CD4-positive, alpha-beta T cell treated with Interleukin-21 for 1 hour (primary cell): ENCODE results near the gene SF1.
A peak's percentile ranks its signal among the peaks of the same experiment; 100 is the strongest.

ENCODE experiments used
- DNase-seq: peaks from one replicate; pipeline ENCODE4 v3.0.0-alpha.2; 2020

The SF1 gene

DNA sequence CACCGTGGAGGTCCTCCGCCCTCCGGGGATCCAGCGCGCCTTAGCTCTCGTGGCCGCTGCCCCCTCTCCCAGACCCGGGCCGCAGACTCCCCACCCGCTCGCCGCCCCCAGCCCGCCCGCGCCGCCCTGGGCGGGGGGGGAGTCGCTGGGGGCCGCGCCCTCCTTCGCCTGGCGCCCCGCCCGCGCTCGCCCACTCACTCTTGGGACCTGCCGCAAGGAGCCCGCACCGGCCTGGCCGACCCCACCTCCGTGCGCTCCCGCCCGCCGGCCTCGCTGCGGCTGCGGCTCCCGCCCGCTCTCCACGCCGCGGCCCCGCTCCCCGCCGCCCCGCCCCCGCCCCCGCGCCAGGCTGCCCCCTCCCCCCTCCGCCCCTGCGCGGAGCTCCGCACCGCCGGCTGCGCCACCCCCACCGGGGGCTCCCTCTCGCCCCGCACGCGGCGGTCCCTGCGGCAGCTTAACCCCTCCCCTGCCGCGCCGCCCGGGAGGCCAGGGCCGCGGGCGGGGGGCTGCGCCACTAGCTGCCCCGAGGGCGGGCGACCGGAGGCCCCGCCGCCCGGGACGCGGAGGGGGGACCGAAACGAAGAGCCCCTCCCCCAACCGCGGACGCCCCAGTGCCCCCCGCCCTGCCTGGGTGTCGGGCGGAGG lies 33.7 kb downstream of the SF1 start:
- DNase-seq = no peak

DNA sequence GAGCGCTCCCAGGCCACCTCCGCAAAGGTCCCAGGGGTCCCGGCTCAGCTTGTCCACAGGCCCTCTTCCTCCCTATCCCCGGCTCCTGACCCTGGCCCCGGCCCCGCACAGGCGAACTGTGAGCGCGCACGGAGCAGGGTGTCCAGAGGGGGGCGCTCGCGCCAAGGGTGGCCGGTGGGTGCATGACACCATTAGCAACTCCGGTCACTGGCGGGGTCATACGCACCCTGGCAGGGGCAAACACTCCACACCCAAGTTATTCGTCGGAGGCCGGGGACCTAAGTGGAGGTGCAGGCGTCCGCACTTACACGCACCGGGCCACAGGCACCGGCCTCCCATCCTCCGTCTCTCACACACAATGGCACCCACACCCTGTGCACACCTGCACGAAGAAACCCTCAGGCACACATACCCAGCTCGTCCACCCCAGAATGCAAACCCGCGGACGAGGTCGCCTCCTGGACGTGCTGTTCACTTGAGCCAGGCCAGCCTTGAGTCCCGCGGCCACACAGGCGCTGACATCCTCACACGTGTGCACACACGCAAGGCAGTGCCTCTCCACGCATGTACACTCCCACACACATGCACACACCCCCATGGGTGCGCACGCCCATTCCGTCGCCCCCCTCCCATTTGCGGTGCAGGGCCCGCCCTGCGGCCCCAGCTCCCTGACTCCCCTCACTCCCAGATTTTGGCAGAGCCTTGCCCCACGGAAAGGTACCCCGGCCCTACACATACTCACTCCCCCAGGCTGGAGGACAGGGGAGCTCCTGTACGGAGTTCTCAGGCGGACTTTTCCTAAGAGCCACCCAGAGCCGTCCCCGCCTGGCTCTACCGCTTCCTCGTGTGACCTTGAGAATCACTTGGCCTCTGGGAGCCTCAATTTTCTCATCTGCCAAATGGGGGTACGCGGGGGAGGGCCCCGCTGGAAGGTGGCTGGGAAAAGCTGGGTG lies 34.5 kb downstream of the SF1 start, which contains the start of gene RASGRP2:
Gene RASGRP2 (minus strand): TSS at position 552 of the 953 bp plus-strand sequence. CDS start 1,276 bp downstream, outside the sequence.
- DNase-seq = peak; percentile 88

DNA sequence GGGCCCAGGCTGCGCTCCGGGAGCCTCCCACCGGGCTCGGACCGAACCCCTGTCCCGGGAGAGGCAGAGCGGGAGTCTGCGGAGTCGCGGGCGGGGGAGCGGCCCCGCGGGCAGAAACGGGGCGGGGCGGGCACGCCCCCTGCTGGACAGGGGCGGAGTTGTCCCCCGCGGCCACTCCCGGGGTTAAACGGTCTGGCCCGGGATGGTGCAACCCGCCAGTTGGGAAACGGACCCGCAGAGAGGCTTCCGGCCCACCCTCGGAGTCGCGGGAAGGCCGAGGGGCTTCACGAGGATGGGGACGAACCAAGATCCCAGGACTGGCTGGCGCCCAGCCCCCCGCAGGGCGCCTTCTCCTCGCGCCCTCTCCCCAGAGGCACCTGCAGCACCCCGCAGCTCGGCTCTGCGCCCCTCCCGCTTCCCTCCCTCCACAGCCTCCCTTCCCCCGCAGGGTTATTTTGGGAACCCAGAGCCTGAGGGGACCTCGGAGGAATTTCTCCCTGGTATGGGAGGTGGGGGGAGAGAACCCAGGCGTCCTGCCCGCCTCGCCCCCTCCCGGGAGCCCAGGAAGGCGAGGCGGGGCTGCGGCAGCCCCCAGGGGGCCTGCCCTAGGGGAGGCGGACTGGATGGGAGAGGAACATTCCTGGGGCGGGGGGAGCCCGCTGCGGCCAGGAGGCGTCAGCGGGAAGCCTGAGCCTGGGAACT lies 35.3 kb downstream of the SF1 start:
- peak; percentile 76 for DNase-seq

- no peak for DNase-seq
Measured at GRCh38 chr11:64742087-64742888, 36.1 kb downstream of the SF1 start.

- no peak for DNase-seq
Measured at GRCh38 chr11:64741375-64742086, 36.8 kb downstream of the SF1 start.

GRCh38 chr11:64739871-64740270 lies 38.5 kb downstream of the SF1 start:
- no peak for DNase-seq

- DNase-seq = no peak
Measured at GRCh38 chr11:64736654-64737053, 41.7 kb downstream of the SF1 start.

- no peak for DNase-seq
Measured at GRCh38 chr11:64735725-64736259, 42.5 kb downstream of the SF1 start.

GRCh38 chr11:64734811-64735724 lies 43.3 kb downstream of the SF1 start:
- no peak for DNase-seq

DNA sequence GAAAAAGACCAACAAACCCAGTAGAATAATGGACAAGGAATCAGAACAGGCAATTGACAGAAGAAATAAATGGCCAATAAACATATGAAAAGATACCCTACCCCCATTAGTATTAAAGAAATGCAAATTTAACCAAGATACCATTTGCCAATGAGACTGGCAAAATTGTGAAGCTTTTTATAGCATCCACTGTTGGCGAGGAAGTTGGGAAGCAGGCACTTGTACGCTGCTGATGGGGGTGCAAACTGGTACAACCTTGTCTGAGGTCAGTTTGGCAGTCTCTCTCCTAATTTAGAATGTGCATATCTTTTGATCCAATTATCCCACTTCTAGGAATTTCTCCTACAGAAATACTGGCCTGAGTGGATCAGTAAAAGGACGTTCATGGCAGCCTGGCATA lies 46.7 kb downstream of the SF1 start:
- no peak for DNase-seq

GRCh38 chr11:64729851-64730382 lies 48.4 kb downstream of the SF1 start:
- no peak for DNase-seq

DNA sequence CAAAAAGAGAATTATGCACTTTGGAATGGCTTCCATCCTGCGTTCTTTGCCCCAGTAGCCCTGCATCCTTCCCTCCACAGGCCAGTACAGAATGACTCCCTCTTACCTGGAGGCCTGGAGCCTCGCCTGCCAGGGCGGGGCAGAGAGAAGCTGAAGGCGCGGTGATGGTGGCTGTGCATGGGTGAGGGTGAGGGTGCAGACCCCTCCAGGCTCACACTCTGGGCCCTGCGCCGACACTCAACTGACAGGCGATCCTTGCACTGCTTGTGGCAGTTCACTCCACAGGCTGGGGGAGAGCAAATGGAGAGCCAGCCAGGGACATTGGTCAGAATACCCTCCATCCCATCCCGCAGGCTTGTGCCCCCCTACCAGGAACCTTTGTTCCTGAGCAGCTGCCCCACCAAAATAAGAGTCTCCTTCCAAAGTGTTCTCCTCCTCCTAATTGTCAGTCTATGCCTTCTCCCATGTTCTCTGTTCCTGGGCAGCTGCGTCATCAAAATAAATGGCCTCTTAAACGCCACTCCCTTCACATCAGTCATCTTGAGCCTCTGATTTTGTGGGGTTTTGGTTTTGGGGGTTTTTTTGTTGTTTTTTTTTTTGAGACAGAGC lies 49.5 kb downstream of the SF1 start:
- DNase-seq = no peak

GRCh38 chr11:64726867-64727530 lies 51.3 kb downstream of the SF1 start:
- no peak for DNase-seq

DNA sequence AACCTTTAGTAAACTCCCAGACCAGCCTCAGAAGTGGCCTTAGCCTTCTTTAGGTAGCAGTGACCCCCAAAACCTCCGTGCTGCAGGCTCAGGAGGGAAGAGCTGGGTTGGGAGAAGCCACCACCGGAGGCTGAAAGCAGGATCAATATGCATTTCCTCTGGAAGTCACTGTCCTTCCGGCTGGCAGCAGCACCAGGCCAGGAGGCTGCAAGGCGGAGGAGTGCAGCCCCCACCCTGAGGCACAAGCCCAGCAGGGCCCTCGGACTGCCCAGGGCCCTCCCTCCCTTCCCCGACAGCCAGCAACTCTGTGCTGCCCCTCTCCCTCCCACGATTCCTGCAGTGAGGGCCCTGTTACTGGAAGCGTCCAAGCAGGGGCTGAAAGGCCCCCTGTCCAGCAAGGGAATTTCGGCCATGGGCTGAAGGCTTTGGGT lies 52.1 kb downstream of the SF1 start:
- DNase-seq = no peak

GRCh38 chr11:64724863-64725532 lies 53.3 kb downstream of the SF1 start:
- DNase-seq = no peak

DNA sequence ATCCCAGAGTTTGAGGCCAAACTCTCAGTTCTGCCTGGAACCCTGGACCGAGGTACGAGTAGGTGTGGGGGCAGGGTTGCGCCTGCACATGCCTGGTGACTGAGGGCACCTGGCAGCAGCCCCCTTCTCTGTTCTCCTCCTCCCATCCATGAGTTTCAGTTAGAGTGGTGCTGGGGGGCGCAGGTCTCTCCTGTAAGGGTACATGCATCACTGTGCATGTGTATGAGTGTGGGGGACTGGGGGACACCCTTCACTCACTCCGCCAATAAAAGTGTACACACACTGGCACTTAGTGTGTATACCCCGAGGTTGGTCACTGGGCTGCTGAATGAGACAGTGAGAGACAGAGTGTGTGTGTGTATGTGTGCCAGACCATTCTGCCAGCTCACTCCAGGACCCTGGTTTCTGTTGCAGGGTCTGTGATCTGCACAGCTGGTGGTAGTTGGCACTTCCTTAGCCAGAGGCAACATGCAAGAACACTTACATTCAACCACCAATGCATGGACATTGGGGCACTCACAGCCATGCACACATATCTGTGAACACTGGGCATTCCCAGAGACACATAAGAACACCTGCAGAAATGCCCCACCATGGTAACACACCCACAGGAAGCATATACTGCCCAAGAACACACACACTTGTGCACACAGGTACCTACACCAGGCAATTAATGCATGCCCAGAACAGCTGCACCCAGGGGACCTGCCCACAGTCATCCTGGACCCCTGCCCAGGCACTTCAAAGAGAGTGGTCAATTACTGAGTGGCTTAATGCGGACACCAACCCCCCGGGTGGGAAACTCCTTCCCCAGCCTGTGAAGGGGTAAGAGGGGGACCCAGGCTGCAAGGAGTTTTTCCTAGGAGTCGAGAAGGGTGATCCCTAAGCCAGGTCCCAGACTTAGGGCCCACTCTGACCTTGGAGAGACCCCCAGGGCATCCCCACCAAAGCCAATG lies 54.2 kb downstream of the SF1 start:
- no peak for DNase-seq
